HG03108 (cell line): ENCODE measurements around the gene DMP1.
"Not testable (repeated sequence)": the region's sequence is repeated elsewhere in the genome, so short reads cannot be mapped to it uniquely, and the experiment has no call there.

Experiments used
- ATAC-seq: cut with Tn5 transposase; IDR thresholded peaks from one replicate; pipeline ENCODE4 v1.9.1; 2021; ENCODE audit warnings: moderate library complexity; ENCODE audit not compliant: unreplicated experiment

The DMP1 gene

GRCh38 chr4:87680271-87680670 is 30.2 kb downstream of the DMP1 start:
- no peak for ATAC-seq

DNA sequence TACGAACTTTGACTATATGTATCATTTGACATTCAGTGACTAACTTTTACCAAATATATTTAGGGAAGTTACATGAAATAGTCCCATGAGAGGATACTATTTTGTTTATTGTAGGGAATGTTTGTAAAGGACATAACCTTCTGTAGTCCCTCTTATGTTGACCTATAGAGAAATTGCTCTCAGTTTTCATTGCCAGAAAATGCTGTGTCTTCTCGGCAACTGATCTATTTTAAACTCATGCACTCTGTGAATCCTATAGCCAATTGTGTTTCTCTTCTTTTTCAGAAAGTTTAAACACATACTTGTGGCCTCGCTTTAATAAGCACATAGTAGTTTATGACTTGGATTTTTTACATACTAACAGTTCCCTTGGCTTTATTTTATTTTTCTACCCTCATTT is 38.2 kb downstream of the DMP1 start:
- ATAC-seq, result no peak

DNA sequence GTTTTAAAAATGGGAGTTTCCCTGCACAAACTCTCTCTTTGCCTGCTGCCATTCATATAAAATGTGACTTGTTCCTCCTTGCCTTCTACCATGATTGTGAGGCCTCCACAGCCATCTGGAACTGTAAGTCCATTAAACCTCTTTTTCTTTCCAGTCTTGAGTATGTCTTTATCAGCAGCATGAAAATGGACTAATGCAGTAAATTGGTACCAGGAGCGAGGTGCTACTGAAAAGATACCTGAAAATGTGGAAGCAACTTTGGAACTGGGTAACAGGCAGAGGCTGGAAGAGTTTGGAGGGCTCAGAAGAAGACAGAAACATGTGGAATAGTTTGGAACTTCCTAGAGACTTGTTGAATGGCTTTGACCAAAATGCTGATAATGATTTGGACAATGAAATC is 40.9 kb downstream of the DMP1 start:
- ATAC-seq, result not testable (repeated sequence)

GRCh38 chr4:87692060-87692459 is 42.0 kb downstream of the DMP1 start:
- not testable (repeated sequence) for ATAC-seq

DNA sequence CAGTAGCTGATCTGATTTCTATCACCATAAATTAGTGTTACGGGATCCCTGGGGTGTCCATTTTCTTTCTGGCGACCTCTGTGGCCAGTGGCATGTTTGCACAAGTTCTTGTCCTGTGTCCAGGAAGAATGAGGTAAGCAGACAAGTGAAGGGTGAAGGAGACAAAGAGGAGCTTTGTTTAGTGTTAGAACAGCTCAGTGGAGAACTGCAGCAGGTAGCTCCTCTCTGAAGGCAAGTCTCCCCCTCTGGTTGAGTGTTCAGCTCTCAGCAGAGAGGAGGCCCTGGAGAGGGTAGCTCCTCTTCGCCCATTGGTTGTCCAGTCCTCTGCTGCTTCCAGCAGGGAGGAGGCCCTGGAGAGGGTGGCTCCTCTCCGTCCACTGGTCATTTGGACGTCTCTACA is 47.2 kb downstream of the DMP1 start:
- ATAC-seq, result no peak

- no peak for ATAC-seq
Measured at GRCh38 chr4:87697945-87698344, 47.9 kb downstream of the DMP1 start.

DNA sequence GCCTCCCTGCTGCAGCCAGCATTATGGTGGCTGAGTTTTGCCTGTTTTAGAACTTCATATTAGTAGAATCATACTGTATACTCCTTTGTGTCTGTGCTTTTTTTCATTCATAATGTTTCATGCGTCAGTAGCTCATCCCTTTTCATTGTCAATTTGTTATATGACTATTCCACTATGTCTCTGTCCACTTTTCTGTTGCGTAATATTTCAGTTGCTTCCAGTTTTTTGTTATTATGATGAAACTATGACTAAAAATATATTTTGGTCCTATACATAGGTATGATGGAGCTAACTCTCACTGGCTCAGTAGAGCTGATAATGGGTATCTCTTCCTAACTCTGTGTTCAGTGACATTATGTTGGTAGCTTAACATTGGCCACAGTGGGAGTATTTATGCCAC is 48.3 kb downstream of the DMP1 start:
- ATAC-seq, result no peak

DNA sequence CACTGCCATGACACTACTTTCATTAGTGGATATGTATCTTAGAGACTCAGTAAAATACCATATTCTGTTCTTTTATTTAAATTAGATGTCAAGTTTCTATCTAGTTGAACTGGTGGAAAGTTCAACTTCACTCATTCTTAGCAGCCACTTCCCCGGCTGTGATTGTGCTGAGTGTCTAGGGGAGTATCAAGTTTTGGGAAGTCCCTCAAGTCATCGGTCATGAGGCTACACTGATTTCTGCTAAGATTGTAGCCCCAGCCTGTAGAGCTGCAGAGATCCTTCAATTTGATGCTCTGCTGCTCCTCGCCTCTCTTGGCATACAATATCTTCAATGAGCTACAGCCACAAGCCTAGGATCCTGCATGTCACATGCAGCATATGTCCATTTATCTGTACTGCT is 53.9 kb downstream of the DMP1 start:
- no peak for ATAC-seq

GRCh38 chr4:87707279-87707918 is 57.3 kb downstream of the DMP1 start:
- no peak for ATAC-seq
